Left ventricle myocardium inferior (tissue), 1 donor: ENCODE measurements around the gene TSHZ2. TPM values are rescaled to one million over a fixed set of nuclear protein-coding genes. Genes with fewer than 3 reads are reported as not detected.

Experiments used
- DNase-seq: peaks from one replicate; pipeline ENCODE4 v3.0.0-alpha.2; 2020
- H3K27ac ChIP-seq: fragments of 200-600 bp; replicated peaks from 2 replicates; pipeline ENCODE4 v1.8.0; 2021
- H3K27me3 ChIP-seq: fragments of 200-600 bp; 2 replicates; pipeline ENCODE4 v1.8.0; 2021; ENCODE audit warnings: low read depth
- H3K36me3 ChIP-seq: fragments of 200-600 bp; 2 replicates; pipeline ENCODE4 v1.8.0; 2021
- H3K4me1 ChIP-seq: fragments of 200-600 bp; 2 replicates; pipeline ENCODE4 v1.8.0; 2021
- H3K4me3 ChIP-seq: fragments of 200-600 bp; 2 replicates; pipeline ENCODE4 v1.8.0; 2021; ENCODE audit warnings: mild to moderate bottlenecking, moderate library complexity
- H3K9me3 ChIP-seq: fragments of 200-600 bp; replicated peaks from 2 replicates; pipeline ENCODE4 v1.8.0; 2021
- CTCF ChIP-seq: fragments of 200-600 bp; IDR thresholded peaks from 2 replicates; pipeline ENCODE4 v1.8.0; 2021; ENCODE audit warnings: antibody characterized with exemption, mild to moderate bottlenecking, borderline replicate concordance
- intact Hi-C: fragments of 100-400 bp; cut with micrococcal nuclease; formaldehyde crosslinking; loops from one replicate; pipeline ENCODE4 v1.11.0; 2022
- total RNA-seq: library from RNA; stranded (reverse); fragmentation: NEBNext Ultra II Directional; extraction: Animal tissue kit (Norgen Biotek cat#: 25700); gene quantifications from one replicate; pipeline ENCODE4 v1.2.1, GENCODE V29; 2021
- donor health status: DM: no; HTN: yes; CAD: no; lungs with severe emphysema.

The TSHZ2 gene
- total RNA-seq, 1 donor from 2014 or later, result 3.1 TPM

GRCh38 chr20:53282217-53282955, 310.2 kb downstream of the TSHZ2 start:
- Histone ChIP-seq H3K4me3 (no peak overlapping the region), H3K27ac (no peak overlapping the region), H3K9me3 (no peaks in the 10 kb centered on the region), H3K4me1 (no peaks in the 10 kb centered on the region), H3K27me3 (no peaks in the 10 kb centered on the region), H3K36me3 (no peaks in the 10 kb centered on the region)
- DNase-seq, result no peak
- TF ChIP-seq CTCF, result no peak
- intact Hi-C loops, result no loop called here

- H3K27me3 ChIP-seq, result no peaks in the 10 kb centered on the region
- H3K36me3 ChIP-seq, result no peaks in the 10 kb centered on the region
- no peak for TF ChIP-seq CTCF
- no peak overlapping the region for H3K4me3 ChIP-seq
- H3K9me3 ChIP-seq, result no peaks in the 10 kb centered on the region
- DNase-seq, result no peak
- no peaks in the 10 kb centered on the region for H3K4me1 ChIP-seq
- intact Hi-C loops, result no loop called here
- no peak overlapping the region for H3K27ac ChIP-seq
Observed at GRCh38 chr20:53283011-53283410, 310.9 kb downstream of the TSHZ2 start.

- no peak for DNase-seq
- intact Hi-C loops, result no loop called here
Observed at GRCh38 chr20:53283597-53283996, 311.4 kb downstream of the TSHZ2 start.

GRCh38 chr20:53284256-53284655, 312.1 kb downstream of the TSHZ2 start:
- no peak for DNase-seq
- TF ChIP-seq CTCF, result no peak
- no peak overlapping the region for H3K27ac ChIP-seq
- H3K9me3 ChIP-seq, result no peaks in the 10 kb centered on the region
- H3K4me1 ChIP-seq, result no peaks in the 10 kb centered on the region
- no peaks in the 10 kb centered on the region for H3K27me3 ChIP-seq
- no peak overlapping the region for H3K4me3 ChIP-seq
- no peaks in the 10 kb centered on the region for H3K36me3 ChIP-seq
- intact Hi-C loops, result no loop called here

More at GRCh38 chr20:53283597-53283996, 311.4 kb downstream of the TSHZ2 start:
- Histone ChIP-seq H3K27ac (no peak overlapping the region), H3K4me1 (no peaks in the 10 kb centered on the region), H3K36me3 (no peaks in the 10 kb centered on the region), H3K27me3 (no peaks in the 10 kb centered on the region), H3K4me3 (no peak overlapping the region), H3K9me3 (no peaks in the 10 kb centered on the region)
- no peak for TF ChIP-seq CTCF

GRCh38 chr20:53284696-53285095, 312.5 kb downstream of the TSHZ2 start:
- Histone ChIP-seq H3K27ac (no peak overlapping the region), H3K4me3 (no peak overlapping the region), H3K9me3 (no peaks in the 10 kb centered on the region), H3K36me3 (no peaks in the 10 kb centered on the region), H3K27me3 (no peaks in the 10 kb centered on the region), H3K4me1 (no peaks in the 10 kb centered on the region)
- DNase-seq, result no peak
- no peak for TF ChIP-seq CTCF
- intact Hi-C loops, result no loop called here
